ENCODE results near the gene ANGPTL8.

DNA sequence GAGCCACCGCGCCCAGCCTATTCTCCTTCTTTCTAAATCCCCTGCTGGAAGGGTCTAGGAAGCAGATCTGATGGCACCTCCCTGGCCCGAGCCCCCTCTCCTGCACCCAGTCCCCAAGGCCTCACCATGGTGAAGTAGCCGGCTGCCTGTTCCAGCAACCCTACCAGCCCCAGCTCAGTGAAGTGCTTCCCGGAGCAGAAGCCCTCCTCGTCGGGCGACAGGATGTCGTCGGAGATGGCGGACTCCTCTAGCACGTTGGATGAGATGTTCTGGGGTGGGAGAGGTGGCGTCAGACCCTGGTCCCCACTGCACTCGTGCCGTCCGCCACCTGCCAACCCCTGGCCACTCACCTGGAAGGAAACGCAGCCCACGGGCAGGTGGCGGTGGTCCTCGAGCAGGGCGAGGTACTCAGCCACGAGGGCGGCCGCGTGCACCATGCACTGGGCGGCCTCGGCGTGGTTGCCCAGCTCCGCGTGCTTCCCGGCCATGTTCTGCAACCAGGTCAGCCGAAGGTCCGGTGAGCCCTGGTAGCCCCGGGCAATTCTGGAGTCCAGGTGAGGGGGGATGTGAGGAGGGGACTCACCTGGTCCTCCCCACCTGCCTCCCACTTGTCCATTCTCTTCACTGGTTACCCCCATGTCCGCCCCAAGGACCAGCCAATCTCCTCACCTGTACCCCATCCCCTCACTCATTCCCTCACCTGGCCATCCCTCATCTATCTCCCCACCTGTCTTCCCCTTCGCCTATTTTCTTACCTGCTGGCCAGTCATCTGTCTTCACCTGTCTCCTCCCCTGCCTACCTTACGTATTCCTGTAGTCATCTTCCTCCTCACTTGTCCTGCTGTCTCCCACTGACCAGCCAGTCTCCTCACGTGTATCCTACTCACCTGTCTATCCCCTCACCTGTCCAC, 30.6 kb upstream of the ANGPTL8 start:
- TF ChIP-seq CTCF (IDR thresholded peaks at IDR 0.05) = no peak
- TF ChIP-seq POLR2A (IDR thresholded peaks at IDR 0.05) = no peak
